Measurements from ENCODE around the gene UST. TPM values are rescaled to one million over a fixed set of nuclear protein-coding genes. Genes with fewer than 3 reads are reported as not detected.

UST gene
- total RNA-seq, 1 experiment from 2014 or later = 32.1 TPM

- Mint-ChIP-seq H3K4me1 (peaks cover 30% of the 10 kb centered on the region), H3K27ac (no peak overlapping the region), H3K4me3 (no peak overlapping the region), H3K27me3 (ENCODE audit: low read depth) (no peaks in the 10 kb centered on the region), H3K36me3 (peaks cover 5% of the 10 kb centered on the region; the same call in 1 of the 2 replicates), H3K9me3 (no peaks in the 10 kb centered on the region)
- DNase-seq (ENCODE audit: low spot score) (no peak), ATAC-seq (no peak)
- ChIA-PET CTCF (interaction anchor here (0.7 to 1.1 kb wide), 2 partner anchors 17 to 174 kb away, joined by 3 to 6 read pairs; no protein-coding TSS in a partner anchor), POLR2A (no interaction called here)
- TF ChIP-seq MYBL2 (CRISPR knock-in tag; IDR thresholded peaks at IDR 0.05) (no peak), ETV6 (CRISPR knock-in tag; IDR thresholded peaks at IDR 0.05) (no peak), NR2C2 (CRISPR knock-in tag; IDR thresholded peaks at IDR 0.05) (no peak), TP53 (CRISPR knock-in tag; IDR thresholded peaks at IDR 0.05) (no peak), ELF4 (CRISPR knock-in tag; IDR thresholded peaks at IDR 0.05; ENCODE audit: low read depth) (no peak), JAZF1 (CRISPR knock-in tag; IDR thresholded peaks at IDR 0.05) (no peak)
These were observed 160.7 kb downstream of the UST start for GRCh38 chr6:148907573-148907972.

- Mint-ChIP-seq H3K27me3 (ENCODE audit: low read depth) (no peaks in the 10 kb centered on the region), H3K4me1 (peaks cover 47% of the 10 kb centered on the region), H3K9me3 (peaks cover 8% of the 10 kb centered on the region), H3K36me3 (peaks cover 19% of the 10 kb centered on the region), H3K4me3 (no peak overlapping the region), H3K27ac (no peak overlapping the region)
- ATAC-seq (no peak), DNase-seq (ENCODE audit: low spot score) (no peak)
- TF ChIP-seq ATF2 (CRISPR knock-in tag; IDR thresholded peaks at IDR 0.05; ENCODE audit: borderline replicate concordance, low read depth) = no peak
- no peak for TF ChIP-seq ZNF281 (CRISPR knock-in tag; IDR thresholded peaks at IDR 0.05)
- TF ChIP-seq ZNF219 (CRISPR knock-in tag; IDR thresholded peaks at IDR 0.05; ENCODE audit: borderline replicate concordance) = no peak
- TF ChIP-seq FOXP1 (CRISPR knock-in tag; IDR thresholded peaks at IDR 0.05; ENCODE audit: borderline replicate concordance) = no peak
- no peak for TF ChIP-seq NFATC4 (CRISPR knock-in tag; IDR thresholded peaks at IDR 0.05)
- no peak for TF ChIP-seq SMAD3 (CRISPR knock-in tag; IDR thresholded peaks at IDR 0.05; ENCODE audit: borderline replicate concordance)
- no peak for TF ChIP-seq FOXP4 (CRISPR knock-in tag; IDR thresholded peaks at IDR 0.05)
- no peak for TF ChIP-seq USF2 (CRISPR knock-in tag; IDR thresholded peaks at IDR 0.05)
- TF ChIP-seq IRF1 (CRISPR knock-in tag; IDR thresholded peaks at IDR 0.05) = no peak
- no peak for TF ChIP-seq JUN (CRISPR knock-in tag; IDR thresholded peaks at IDR 0.05)
- no peak for TF ChIP-seq NR3C1 (CRISPR knock-in tag; conservative IDR thresholded peaks at IDR 0.05; ENCODE audit: low read depth)
- TF ChIP-seq OVOL2 (CRISPR knock-in tag; IDR thresholded peaks at IDR 0.05; ENCODE audit: borderline replicate concordance) = no peak
- TF ChIP-seq E2F1 (CRISPR knock-in tag; IDR thresholded peaks at IDR 0.05) = no peak
- TF ChIP-seq ATF3 (CRISPR knock-in tag; conservative IDR thresholded peaks at IDR 0.05) = no peak
- TF ChIP-seq ETV6 (CRISPR knock-in tag; IDR thresholded peaks at IDR 0.05) = no peak
- no peak for TF ChIP-seq EMX1 (CRISPR knock-in tag; IDR thresholded peaks at IDR 0.05)
- ChIA-PET CTCF (no interaction called here), POLR2A (no interaction called here)
These were observed 165.4 kb downstream of the UST start for GRCh38 chr6:148912252-148912651.

Data from WTC11 (cell line).